Measurements from ENCODE around the gene SNX15.
"Not testable (repeated sequence)": the region's sequence is repeated elsewhere in the genome, so short reads cannot be mapped to it uniquely, and the experiment has no call there.

The SNX15 gene

DNA sequence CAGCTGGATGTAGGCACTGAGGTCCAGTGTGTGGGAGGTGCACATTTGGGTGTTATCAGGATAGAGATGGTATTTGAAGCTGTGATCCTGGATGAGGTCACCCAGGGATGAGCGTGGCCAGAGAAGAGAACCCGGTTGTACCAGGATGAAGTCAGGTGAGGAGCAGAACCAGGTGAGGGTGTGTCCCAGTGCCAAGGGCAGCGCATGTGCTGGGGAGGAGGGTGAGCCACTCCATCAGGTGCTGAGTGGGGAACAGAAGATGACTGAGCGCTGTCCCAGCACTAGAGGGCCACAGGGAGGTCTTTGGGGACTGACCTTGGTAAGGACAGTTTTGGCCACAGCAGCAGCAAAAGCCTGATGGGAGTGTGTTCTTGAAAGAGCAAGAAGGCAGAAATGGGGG lies 10.5 kb upstream of the SNX15 start:
- no peak for DNase-seq

DNA sequence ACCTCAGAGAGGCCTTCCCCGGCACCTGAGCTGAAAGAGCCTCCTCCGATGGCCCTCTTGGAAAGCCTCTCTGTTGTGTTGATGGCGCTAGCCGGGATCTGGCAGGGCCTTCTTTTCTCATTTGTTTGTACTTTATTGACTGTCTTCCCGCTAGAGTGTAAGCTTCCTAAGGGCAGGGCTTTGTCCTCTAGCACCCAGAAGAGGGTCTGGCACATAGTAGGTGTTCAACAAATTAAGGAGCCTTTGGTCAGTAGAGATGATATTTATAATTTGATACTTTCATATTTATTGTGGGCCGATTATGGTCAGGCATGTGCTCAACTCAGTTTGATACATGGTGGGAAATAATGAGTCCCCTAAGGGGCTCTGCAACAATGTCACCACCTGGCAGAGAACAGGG lies 9.3 kb upstream of the SNX15 start:
- DNase-seq = no peak

DNA sequence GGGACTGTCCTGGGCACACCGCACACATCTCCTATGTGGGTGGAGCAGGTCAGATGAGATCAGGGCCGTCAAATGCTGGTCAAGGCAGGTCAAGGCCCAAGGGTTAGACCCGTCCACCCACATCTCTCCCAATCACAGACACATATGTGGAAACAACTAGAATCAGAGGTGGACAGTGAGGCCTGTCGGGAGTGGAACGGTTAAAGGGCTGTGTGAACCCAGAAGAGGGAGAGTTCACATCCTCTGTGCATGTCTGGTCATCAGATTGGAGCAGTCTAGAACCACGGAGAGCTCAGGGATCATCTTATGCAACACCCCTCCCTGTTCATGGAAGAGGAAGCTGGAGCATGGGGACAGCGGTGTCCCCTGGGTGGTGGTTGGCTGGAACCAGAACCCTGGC lies 7.4 kb upstream of the SNX15 start:
- DNase-seq = no peak

DNA sequence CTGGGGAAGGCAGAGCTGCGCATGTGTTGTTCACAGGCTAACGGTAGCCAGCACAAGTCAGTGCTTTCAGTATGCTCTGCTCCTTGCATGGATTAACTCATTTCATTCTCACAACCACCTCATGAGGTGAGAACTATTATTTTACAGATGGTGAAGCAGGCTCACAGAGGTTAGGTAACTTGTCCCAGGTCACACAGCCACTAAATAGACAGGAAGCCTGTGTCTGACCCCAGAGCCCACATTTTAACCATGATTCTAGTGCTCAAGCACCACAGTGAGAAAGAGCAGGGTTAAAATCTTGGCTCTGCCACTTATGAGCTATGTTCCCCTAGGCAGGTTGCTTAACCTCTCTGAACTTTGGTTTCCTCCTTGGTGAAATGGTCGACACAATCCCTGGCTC lies 6.2 kb upstream of the SNX15 start:
- DNase-seq = no peak

DNA sequence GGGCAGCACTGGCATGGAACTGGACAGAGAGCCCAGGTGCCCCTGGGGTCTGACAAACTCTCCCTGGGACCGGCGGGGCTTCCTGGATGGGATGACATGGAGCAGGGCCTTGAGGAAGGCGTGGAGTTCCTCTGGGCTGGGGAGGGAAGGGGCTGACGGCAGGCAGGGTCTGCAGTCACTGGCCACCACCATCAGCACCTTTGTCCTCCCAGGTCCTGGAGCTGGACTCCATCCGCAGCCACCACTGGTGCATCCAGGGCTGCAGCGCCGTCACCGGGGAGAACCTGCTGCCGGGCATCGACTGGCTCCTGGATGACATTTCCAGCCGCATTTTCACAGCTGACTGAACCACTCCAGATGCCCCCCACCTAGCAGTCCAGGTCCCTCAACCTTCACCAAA lies 5.7 kb upstream of the SNX15 start:
- DNase-seq = no peak

DNA sequence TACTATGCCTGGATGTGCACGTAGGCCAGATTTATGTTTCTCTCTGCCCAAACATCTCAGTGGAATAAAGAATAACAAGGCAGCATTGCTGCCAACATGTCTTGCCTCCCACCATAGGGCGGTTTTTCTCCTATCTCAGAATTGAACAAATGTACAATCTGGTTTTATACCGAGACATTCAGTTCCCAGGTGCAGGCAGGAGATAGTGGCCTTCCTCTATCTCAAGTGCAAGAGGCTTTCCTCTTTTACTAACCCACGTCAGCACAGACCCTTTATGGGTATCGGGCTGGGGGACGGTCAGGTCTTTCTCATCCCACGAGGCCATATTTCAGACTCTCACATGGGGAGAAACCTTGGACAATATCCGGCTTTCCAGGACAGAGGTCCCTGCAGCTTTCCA lies 3.7 kb upstream of the SNX15 start:
- not testable (repeated sequence) for DNase-seq

DNA sequence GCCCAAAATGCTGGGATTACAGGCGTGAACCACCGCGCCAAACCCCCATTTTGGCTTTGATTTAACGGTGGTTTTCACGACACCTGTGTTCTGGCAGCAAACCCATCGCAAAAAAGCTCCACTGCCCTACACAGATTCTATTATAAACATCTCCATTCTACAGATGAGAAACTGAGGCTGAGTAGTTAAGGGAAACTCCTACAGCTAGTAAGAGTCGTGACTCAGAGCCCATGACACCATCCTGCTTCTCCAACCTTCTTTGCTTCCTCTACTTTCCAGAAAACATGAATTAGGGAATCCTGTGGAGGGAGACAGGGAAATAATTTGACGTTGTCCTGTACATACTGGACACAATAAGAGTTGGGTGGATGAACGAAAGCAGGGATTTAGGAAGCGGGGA lies 429 bp upstream of the SNX15 start:
- no peak for DNase-seq

DNA sequence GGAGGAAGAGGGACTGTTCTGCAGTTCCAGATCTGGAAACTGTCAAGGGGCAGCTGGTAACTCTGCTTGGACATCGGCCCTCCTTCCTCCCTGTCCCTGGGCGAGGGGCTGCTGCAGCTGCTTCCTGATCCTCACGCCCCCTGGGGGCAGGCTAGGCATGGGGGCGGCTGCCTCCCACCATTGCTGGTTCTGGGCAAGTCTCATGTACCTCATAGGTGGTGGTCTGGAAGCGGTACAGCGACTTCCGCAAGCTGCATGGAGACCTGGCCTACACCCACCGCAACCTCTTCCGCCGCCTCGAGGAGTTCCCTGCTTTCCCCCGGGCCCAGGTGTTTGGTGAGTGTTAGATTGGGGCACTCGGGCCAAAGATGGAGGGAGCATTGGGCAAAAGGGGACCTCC lies 5.0 kb downstream of the SNX15 start:
- no peak for DNase-seq

DNA sequence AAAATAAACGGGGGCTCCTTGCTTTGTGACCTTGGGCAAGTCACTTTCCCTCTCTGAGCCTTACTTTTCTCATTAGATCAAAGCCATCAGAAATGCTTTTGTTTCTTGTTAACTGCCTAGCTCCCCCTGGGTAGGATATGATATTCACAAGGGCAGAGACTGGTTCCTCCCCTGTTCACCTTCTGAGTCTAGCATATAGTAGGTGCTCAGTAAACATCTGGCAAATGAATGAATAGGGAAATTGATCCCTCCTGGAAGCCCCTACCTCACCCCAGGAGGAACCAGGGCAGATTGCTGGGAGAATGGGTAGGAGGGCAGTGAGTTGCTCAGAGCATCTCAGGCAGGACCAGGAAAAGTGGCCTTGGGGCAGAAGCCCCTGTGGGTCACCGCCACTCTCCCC lies 7.2 kb downstream of the SNX15 start:
- DNase-seq = no peak

DNA sequence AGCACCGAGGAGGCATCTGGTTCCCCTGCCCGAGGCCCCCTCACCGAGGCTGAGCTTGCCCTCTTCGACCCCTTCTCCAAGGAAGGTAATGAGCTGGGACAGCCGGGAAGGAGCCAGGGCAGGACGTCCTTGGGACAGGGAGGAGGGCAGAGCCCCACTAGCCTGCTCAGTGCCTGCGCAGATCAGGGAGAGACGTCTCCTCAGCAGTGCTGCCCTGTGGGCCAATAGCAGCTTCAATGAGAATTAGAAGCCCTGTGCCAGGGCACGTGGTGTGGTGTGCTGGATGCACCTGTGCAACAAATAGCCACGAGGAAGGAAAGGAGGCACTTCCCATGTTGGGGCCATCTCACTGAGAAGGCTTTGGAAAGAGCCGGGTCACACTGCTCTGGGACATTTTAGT lies 8.3 kb downstream of the SNX15 start:
- no peak for DNase-seq

DNA sequence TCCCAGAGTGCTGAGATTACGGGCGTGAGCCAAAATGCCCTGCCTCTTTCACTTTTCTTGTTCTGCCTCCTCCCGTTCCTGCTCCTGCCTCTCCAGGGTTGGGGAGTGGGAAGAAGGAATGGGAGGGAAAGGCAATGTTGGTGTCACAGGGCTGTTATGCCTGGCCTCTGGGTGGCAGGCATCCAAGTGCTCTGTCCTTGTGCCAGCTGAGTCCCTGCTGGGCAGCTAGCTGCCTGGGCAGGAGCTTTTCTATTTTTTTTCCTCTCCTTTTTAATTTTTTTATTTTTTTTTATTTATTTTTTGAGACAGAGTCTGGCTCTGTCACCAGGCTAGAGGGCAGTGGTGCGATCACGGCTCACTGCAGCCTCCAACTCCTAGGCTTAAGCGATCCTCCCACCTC lies 9.7 kb downstream of the SNX15 start:
- no peak for DNase-seq

DNA sequence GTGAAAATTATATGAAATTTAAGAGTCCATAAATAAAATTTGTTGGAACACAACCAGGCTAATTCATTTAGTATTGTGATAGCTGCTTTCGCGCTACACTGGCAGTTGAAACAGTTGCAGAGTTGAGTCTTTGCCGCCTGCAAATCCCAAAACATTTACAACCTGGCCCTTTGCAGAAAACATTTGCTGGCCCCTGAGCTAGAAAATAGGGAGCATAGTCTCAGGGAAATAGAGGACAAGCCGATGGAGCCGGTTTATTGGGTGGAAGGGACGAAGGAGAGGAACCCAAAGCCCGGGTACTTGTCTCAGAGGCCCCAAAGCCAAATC lies 13.2 kb downstream of the SNX15 start:
- no peak for DNase-seq

DNA sequence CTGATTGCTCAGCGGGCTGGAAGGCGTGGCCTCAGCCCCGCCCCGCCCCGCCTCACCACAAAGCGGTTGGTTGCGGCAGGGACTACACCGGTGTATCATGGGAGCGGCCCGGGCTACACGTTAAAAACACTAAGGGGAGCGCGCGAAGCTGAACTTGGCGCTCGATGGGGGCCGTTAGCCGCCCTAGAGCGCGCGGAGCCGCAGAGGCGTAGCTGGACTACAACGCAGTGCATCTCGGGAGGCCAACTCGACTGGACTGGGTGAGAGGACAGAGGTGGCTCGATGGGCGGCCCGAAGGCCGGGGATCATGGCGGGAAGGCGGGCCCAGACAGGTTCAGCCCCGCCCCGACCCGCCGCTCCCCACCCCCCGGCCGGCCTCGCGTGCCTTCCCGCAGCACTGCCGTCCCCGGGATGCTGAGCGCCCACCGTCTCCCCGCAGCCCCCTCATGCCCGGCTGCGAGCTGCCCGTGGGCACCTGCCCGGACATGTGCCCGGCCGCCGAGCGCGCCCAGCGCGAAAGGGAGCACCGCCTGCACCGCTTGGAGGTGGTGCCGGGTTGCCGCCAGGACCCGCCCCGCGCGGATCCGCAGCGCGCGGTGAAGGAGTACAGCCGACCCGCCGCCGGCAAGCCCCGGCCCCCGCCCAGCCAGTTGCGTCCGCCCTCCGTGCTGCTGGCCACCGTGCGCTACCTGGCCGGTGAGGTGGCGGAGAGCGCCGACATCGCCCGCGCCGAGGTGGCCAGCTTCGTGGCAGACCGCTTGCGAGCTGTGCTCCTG lies 13.8 kb downstream of the SNX15 start, which contains the start of gene SAC3D1:
Gene SAC3D1 (plus strand): TSS at position 364 of the 776 bp plus-strand sequence. CDS start 83 bp downstream, at position 447.
- peak; percentile 89 for DNase-seq

DNA sequence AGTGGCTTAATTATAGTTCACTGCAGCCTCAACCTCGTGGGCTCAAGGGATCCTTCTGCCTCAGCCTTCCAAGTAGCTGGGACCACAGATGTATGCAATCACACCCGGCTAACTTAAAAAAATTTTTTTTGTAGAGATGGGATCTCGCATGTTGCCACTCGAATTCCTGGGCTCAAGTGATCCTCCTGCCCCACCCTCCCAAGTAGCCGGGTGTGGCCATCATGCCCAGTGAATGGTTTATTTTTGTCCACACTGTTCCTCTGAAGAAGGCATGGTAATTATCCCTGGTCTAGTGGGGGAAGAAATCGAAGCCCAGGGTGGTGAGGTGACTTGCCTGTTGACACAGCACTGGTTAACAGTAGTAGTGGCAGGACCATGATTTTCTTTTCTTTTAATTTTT lies 15.7 kb downstream of the SNX15 start:
- DNase-seq = no peak

DNA sequence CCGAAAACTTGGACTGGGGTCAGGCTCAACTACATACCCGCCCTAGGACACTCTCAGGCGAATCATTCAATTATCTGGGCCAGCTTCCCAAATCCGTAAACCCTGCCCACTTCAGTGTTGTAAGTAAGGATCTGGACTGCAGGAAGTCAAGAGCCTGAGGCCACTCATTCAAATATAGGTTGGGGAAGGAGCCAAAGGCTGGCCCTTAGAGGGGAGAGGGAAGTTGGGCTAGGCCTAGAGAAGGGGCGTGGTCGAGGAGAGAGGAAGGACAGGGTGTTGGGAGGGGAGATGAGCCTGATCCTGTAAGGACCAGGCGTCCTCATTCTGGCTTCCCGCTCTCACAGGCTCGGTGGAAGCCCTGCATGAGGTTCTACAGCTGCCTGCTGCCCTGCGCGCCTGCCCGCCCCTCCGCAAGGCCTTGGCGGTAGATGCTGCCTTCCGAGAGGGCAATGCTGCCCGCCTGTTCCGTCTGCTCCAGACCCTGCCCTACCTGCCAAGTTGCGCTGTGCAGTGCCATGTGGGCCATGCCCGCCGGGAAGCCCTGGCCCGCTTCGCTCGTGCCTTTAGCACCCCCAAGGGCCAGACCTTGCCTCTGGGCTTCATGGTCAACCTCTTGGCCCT lies 16.8 kb downstream of the SNX15 start:
- no peak for DNase-seq

DNA sequence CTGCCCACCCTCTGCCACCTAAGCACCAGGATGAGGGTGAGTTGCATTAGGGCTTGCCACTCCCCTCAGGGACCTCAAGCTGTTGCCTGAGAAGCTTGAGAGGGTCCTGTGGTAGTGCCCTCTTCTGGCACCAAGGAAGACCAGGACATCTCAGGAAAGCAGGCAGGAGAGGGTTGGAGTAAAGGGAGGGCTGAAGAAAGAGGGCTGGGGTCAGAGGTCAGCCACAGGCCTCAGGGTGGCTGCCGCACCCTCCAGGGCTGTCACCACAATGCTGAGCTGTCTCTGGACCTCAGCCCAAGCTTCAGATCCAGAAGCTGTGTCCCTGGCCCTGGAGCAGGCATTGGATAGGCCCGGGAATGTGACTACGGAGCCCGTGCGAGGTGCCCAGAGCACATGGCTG lies 17.8 kb downstream of the SNX15 start:
- DNase-seq = no peak

DNA sequence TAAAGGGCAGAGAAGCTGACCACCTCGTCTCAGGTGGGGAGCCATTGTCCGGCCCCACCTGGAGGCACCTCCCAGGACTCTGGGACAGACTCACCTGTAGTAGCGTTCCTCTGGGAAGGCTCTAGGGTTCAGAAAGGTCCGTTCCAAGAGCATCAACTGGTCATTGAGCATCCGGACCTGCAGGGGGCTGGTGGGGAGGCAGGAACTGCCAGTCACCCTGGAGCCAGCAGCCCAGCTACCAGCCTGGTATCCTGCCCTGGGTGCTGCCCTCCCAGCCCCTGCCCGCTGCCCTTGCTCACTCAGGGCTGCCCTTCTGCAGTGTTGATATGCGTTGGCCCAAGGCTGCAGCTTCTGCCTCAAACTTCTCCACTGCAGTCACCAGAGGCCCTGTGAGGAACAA lies 18.5 kb downstream of the SNX15 start:
- DNase-seq = no peak

DNA sequence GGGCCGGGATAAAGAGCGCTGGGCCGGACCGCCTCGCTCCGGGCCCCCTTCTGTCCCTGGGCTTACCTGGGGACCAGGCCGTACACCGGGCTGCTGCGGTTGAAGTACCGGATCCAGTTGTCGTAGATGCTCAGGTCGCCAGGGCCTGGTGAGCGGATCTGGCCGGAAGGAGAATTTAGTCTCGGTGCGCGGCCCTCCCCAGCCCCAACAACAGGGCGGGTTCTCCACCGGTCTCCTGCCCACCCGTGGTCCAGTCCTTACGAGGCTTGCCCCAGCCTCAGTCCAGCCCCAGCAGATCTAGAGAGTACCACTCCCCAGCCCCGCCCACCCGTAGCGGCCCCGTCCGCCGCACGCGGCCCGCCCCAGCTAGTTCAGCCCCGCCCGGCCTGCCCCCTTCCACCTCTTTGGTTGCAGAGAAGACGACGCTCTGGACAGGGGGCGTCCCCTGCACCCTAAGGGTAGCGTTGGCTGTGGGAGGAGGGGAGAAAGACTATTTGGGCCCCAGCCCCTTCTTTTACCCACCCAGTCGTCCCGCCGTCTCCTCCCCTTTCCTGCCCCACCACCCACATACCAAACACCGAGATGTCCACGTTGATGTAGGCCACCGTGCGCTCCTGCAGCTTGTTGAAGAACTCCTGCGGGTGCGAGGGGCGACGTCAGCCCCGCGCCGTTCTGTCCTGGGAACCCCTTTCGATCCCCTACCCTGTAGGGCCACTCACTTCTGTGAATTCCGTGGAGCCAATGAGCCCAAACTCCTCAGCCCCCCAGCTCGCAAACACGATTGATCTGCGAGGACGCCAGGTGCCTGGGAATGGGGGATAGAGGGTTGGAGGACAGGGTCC lies 20.6 kb downstream of the SNX15 start:
- peak; percentile 11 for DNase-seq

DNA sequence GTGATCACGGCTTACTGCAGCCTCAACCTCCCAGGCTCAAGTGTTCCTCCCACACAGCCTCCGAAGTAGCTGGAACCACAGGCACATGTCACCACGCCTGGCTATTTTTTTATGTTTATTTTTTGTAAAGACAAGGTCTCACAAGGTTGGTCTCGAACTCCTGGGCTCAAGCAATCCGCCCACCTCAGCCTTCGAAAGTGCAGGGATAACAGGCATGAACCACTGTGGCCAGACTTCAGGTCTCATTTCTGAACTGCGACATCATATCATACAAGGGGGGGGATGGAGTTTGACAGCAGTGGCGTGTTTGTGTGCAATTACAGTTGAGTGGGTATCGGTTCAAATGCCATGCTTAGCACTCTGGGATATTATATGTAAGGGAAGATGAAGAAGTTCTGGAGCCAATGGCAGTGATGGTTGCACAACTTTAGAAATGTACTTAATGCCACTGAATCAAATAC lies 24.2 kb downstream of the SNX15 start:
- no peak for DNase-seq

DNA sequence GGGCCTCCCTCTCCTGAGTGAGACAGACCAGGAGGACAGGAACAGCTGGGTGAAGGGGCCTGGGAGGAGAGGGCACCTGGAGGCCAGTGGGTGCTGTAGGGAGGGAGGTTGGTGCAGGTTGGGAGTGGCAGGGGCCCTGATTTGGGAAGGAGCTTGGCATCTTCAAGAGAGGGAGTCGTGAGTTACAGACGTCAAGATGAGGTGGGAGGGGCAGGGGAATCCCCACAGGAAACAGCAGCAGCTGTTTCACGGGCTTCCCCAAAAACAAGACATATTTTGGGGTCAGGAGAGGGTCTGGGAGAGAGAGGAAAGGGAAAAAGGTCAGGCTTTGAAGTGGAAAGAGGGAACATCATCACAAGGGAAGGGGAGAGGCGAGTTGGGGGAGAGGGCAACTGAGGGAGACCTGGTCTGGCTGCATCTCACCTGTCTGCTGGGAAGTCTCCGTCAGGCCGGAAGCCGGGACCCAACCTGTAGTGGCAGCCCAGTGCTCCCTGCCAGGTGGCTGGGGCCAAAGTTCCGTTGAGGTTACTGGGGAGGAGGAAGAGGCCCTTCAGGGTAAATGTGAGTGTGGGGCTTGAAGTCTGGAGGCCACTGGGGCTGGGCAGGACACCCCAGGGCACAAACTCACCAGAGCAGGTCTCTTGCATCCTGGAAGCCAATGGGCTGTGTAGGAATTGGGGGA lies 26.7 kb downstream of the SNX15 start:
- DNase-seq = no peak

DNA sequence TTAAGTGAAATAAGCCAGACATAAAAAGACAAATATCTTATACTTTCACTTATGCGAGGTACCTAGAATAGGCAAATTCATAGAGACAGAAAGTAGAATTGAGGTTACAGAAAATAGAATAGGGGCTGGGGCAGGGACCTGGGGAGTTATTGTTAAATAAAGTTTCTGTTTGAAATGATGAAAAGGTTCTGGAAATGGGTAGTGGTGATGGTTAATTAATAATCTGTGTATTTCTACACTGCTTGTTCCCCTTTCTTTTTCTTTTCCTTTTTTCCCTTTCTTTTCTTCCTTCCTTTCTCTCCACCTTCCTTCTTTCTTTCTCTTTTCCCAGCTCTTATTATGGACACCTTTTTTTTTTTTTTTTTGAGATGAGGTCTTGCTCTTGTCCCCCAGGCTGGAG lies 28.3 kb downstream of the SNX15 start:
- DNase-seq = no peak

DNA sequence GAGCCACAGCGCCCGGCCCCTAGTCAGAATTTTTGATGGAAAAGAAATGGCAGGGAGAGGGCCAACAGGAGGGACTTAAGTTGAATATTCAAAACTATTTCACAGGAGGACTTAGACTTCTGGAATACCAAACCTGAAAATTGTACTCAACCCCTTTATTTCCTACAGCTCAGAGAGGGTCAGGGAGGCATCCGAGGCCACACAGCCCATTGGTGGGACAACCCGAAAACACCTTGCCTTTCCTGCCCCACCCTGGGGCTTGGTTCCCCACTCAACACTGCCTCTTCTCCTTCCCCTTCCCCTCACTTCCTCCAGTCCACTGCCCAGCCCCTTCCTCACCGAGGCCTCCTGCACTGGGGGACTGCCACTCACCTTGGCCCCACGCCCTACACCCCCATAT lies 29.8 kb downstream of the SNX15 start:
- no peak for DNase-seq

DNA sequence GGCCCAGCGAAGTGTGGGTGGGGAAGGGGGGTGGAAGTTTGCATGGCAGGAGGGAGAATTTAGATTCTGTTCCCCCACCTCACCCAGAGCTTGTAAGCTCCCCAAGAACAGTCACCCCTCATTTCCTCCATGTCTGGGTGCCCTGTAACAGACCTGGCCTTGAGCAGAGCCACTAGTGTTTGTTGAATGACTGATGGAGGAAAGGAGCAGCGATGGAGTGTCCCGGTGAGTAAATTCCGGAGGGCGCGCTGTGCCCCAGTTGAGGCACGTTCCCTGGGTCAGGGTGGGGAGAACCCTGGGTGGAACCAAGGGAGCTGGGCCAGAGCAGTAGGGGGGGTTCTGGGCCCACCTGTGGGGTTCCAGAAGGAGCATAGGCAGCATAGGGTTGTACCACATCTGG lies 30.3 kb downstream of the SNX15 start:
- DNase-seq = no peak

Data from stimulated activated naive CD4-positive, alpha-beta T cell treated with Interleukin-2 at 50 U/mL for 16 hours (primary cell).